Erythroblast (primary cell): Measurements from ENCODE around the gene SCN8A.

ENCODE experiments used
- GATA1 ChIP-seq: IDR thresholded peaks from 2 replicates; pipeline ENCODE4 v1.6.1; 2011; ENCODE audit warnings: low read depth, mild to moderate bottlenecking, control low read depth, low read length, moderate library complexity
- POLR2A ChIP-seq: IDR thresholded peaks from 2 replicates; pipeline ENCODE4 v1.6.1; 2011; ENCODE audit warnings: mild to moderate bottlenecking, low read length

DNA sequence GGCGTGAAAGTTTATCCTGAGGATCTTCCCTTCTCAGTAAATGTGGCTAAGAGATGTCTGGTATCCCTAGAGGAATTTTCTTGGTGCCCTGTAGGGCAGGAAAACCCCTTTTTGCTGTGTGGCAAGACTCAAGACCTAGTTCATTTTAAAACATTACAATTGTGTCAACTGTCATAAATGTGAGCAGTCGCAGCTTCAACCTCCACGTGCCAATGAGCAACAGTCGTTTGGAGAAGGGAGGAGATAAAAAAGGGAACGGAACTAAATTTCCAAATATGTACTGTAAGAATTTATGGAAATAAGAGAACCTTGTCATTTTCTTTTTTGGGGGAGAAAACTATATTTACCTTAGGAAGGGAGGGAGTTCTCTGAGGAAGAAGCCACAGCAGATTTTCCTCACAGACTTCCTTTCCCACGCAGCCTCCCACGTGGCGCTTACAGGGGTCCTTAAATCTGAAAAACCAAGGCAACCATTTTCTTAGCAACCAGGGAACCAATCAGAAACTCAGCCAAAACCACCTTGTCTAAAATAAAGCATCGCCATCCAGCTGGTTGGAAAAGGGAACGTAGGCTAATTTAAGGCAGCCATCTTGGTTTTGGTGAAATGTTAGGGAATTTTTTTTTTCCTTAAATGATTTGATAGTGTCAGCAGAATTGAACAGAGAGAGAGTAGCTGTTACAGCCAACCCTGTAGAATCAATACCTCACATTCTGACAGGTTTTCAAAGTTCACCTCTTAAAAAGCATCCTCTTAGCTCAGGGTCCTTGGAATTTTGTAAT is 158.4 kb downstream of the SCN8A start:
- TF ChIP-seq POLR2A (no peak), GATA1 (no peak)
